HUES64 (cell line): Measurements from ENCODE around the gene SLC1A4.
"Not testable (repeated sequence)": the region's sequence is repeated elsewhere in the genome, so short reads cannot be mapped to it uniquely, and the experiment has no call there.

Experiments used
- H3K27ac ChIP-seq: 2 replicates; pipeline ENCODE4 v1.7.0; 2013; ENCODE audit warnings: low read depth, low read length, inconsistent platforms
- H3K27me3 ChIP-seq: 2 replicates; pipeline ENCODE4 v1.6.1; 2013; ENCODE audit warnings: mild to moderate bottlenecking, low read length; ENCODE audit not compliant: insufficient read depth
- H3K36me3 ChIP-seq: 2 replicates; pipeline ENCODE4 v1.6.1; 2013; ENCODE audit warnings: mild to moderate bottlenecking, low read length; ENCODE audit not compliant: insufficient read depth
- H3K4me1 ChIP-seq: 2 replicates; pipeline ENCODE4 v1.6.1; 2013; ENCODE audit warnings: mild to moderate bottlenecking, low read length, moderate library complexity; ENCODE audit not compliant: insufficient read depth
- H3K4me3 ChIP-seq: 2 replicates; pipeline ENCODE4 v1.5.1; 2013; ENCODE audit warnings: mild to moderate bottlenecking, low read length, moderate library complexity
- H3K9ac ChIP-seq: 2 replicates; pipeline ENCODE4 v1.6.1; 2013; ENCODE audit warnings: mild to moderate bottlenecking, low read depth, low read length
- H3K9me3 ChIP-seq: 2 replicates; pipeline ENCODE4 v1.6.1; 2013; ENCODE audit warnings: low read depth, low read length; ENCODE audit not compliant: insufficient read depth
- WGBS: fragments of 150-250, 120-280 bp; methylation state at CpG from one replicate; pipeline ENCODE4 v1.1.7; 2013; ENCODE audit warnings: missing lambda C conversion rate; 5-methylcytosine and 5-hydroxymethylcytosine counted together

SLC1A4 gene

DNA sequence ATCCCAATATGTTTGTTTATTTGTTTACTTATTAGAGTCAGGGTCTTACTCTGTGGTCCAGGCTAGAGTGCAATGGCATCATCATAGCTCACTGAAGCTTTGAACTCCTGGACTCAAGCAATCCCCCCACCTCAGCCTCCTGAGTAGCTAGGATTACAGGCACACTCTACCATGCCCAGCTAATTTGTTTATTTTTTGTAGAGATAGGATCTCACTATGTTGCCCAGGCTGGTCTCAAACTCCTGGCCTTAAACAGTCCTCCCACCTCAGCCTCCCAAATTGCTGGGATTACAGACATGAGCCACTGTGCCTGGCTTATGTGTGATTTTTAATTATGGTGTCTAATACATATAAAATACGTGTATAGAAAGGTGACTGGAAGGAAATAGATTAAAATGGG, 31.1 kb downstream of the SLC1A4 start:
- H3K4me1 ChIP-seq, H3K36me3 ChIP-seq, H3K9ac ChIP-seq, H3K4me3 ChIP-seq, H3K9me3 ChIP-seq, H3K27ac ChIP-seq, H3K27me3 ChIP-seq: not testable (repeated sequence)
- 100% methylated on average over 1 of the region's 1 CpG for WGBS

DNA sequence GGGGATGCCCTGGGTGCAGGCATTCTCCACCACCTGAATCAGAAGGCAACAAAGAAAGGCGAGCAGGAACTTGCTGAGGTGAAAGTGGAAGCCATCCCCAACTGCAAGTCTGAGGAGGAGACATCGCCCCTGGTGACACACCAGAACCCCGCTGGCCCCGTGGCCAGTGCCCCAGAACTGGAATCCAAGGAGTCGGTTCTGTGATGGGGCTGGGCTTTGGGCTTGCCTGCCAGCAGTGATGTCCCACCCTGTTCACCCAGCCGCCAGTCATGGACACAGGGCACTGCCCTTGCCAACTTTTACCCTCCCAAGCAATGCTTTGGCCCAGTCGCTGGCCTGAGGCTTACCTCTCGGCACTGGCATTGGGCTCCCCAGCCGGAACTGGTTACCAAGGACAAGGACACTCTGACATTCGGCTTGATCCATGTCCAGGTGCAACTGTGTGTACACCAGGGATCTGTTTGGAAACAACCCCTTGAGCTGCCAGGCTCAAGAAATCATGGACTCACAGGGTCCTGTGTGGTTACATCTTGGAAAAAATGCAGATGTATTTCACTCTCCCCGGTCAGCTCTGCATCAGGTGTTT, 31.8 kb downstream of the SLC1A4 start:
- H3K4me3 ChIP-seq: no peak overlapping the region
- no peak overlapping the region for H3K9ac ChIP-seq
- H3K36me3 ChIP-seq: no peaks in the 10 kb centered on the region; the same call in 1 of the 2 replicates
- H3K27ac ChIP-seq: no peak overlapping the region
- H3K27me3 ChIP-seq: no peaks in the 10 kb centered on the region
- no peaks in the 10 kb centered on the region for H3K4me1 ChIP-seq
- 91% methylated on average over 11 of the region's 11 CpGs for WGBS
- no peaks in the 10 kb centered on the region for H3K9me3 ChIP-seq

DNA sequence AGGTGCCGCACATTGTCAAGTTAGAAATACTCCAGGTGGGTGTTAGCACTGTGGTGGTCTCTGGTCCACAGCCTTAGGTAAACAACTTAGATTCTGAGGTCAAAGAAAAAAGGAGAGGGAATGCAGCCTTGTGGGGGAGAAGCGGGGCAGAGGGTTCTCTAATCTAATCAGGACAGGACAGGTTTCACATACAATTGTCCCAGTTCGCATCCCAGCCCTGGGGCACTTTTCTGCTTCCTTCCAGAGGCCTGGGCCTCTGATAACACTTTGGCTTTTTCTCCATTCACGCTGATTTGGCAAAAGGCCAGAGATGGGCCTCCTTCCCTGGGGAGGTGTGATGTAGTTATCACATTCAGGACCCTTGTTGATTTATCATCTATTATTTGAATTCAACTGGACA, 32.5 kb downstream of the SLC1A4 start:
- no peaks in the 10 kb centered on the region for H3K27me3 ChIP-seq
- WGBS: 87% methylated on average over 4 of the region's 4 CpGs
- no peaks in the 10 kb centered on the region for H3K9me3 ChIP-seq
- H3K36me3 ChIP-seq: no peaks in the 10 kb centered on the region; the same call in 1 of the 2 replicates
- H3K4me3 ChIP-seq: no peak overlapping the region
- H3K4me1 ChIP-seq: no peaks in the 10 kb centered on the region
- H3K27ac ChIP-seq: no peak overlapping the region
- no peak overlapping the region for H3K9ac ChIP-seq

DNA sequence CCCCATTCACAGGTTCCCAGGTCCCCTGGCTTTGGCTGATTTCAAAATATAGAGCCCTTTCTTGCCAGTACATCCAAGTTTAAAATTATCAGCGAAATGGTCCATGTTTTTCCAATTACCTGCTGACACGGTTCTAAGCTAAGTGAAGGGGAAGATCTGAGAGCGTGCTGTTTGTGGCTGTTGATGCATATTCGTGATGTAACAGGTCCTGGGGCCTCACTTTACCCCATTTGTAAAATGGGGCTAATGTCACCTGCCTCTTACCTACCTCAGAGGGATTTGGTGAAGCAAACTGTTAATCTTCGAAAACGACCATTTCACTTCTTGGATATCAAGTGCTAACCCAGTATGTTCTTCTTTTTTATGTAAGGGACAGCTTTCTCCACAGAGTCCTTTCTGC, 33.0 kb downstream of the SLC1A4 start:
- no peak overlapping the region for H3K27ac ChIP-seq
- 94% methylated on average over 6 of the region's 6 CpGs for WGBS
- H3K9ac ChIP-seq: no peak overlapping the region
- H3K4me3 ChIP-seq: no peak overlapping the region
- no peaks in the 10 kb centered on the region for H3K27me3 ChIP-seq
- H3K4me1 ChIP-seq: no peaks in the 10 kb centered on the region
- H3K9me3 ChIP-seq: no peaks in the 10 kb centered on the region
- H3K36me3 ChIP-seq: no peaks in the 10 kb centered on the region; the same call in 1 of the 2 replicates

DNA sequence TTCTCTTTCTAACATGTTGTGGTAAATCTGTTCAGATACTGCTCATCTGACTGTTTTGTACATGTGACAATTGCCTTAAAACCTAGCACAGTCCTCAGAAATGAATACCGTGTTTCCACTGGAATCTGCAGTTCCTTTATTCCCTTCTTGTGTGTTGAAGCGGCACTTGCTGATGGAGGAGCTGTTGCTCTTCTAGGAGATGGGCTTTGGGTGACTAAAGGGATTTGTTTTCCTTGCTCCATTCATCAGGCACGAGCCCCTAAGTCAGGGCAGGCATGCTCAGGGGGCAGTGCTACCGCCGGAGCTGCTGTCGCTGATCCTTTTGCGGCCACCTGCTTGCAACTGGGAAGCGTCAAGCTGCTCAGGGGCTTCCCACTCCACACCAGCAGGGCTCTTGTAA, 34.5 kb downstream of the SLC1A4 start:
- 88% methylated on average over 8 of the region's 8 CpGs for WGBS
- no peaks in the 10 kb centered on the region for H3K27me3 ChIP-seq
- H3K27ac ChIP-seq: no peak overlapping the region
- no peak overlapping the region for H3K9ac ChIP-seq
- H3K9me3 ChIP-seq: no peaks in the 10 kb centered on the region
- H3K4me3 ChIP-seq: no peak overlapping the region
- H3K4me1 ChIP-seq: no peaks in the 10 kb centered on the region
- H3K36me3 ChIP-seq: no peaks in the 10 kb centered on the region; the same call in 1 of the 2 replicates

DNA sequence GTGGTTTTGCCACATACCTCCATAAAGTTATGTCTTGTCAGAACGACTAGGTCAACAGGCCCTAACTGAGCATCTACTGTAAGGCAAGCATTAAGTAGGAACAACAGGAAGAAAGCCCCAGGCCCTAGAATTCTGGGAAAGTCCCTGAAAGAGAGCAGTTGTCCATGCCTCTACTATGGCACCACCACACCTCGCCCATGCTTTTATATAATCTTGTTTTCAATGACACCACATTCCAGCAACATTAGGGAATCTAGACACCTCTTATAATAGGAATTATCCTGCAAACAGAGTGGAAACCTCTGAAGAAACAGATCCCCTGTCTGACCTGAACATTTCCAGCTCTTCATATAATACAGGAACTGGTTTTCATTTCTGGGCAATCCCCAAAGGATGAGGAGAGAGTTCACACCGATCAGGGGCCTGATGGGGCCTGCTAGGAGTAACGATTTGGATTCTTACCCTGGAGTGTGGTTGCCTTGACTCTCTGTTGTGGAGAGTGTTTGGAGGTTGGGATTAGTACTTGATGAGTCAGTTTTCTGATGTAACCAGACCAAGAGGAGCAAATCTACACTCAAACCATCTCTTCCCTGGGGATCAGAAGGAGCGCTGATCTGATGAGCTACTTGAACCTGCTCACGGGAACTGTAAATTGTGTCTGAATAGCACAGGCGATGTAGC, 35.1 kb downstream of the SLC1A4 start:
- no peaks in the 10 kb centered on the region; the same call in 1 of the 2 replicates for H3K36me3 ChIP-seq
- WGBS: 89% methylated on average over 7 of the region's 7 CpGs
- H3K4me3 ChIP-seq: no peak overlapping the region
- no peaks in the 10 kb centered on the region for H3K9me3 ChIP-seq
- no peak overlapping the region for H3K9ac ChIP-seq
- H3K27me3 ChIP-seq: no peaks in the 10 kb centered on the region
- H3K4me1 ChIP-seq: no peaks in the 10 kb centered on the region
- no peak overlapping the region for H3K27ac ChIP-seq

DNA sequence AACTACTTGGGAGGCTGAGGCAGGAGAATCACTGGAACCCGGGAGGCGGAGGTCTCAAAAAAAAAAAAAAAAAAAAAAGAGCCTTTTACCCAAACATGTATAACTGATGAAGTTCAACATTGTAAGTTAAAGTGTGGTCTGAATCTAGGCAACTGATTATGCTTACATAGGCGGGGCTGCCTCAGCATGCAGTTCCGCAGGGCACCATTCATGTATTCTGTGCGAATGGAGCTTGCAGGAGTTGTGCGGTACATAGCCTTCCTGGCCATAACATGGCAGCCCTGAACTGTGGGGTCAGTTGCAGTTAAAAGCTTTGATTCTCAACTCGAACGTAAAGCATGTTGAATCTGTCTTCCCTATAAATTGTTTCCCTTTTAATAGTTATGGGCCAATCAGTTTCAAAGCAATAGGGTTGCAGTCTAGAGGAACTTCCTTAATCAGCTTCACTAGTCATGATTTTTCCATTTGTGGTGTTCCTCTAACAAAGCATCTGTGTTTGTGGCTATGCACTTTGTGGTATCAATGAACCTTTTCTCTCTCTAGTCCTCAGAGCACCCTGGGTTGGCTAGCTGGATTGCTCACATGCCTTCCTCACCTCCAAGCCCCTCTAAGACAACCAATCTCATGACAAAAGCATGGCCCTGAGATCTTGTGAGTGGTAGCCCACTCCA, 36.4 kb downstream of the SLC1A4 start:
- H3K27me3 ChIP-seq: no peaks in the 10 kb centered on the region
- H3K9me3 ChIP-seq: no peaks in the 10 kb centered on the region
- H3K9ac ChIP-seq: no peak overlapping the region
- WGBS: 94% methylated on average over 6 of the region's 8 CpGs
- H3K4me3 ChIP-seq: no peak overlapping the region
- H3K4me1 ChIP-seq: peaks cover 2% of the 10 kb centered on the region; the same call in 1 of the 2 replicates
- H3K27ac ChIP-seq: no peak overlapping the region
- H3K36me3 ChIP-seq: no peaks in the 10 kb centered on the region; the same call in 1 of the 2 replicates

DNA sequence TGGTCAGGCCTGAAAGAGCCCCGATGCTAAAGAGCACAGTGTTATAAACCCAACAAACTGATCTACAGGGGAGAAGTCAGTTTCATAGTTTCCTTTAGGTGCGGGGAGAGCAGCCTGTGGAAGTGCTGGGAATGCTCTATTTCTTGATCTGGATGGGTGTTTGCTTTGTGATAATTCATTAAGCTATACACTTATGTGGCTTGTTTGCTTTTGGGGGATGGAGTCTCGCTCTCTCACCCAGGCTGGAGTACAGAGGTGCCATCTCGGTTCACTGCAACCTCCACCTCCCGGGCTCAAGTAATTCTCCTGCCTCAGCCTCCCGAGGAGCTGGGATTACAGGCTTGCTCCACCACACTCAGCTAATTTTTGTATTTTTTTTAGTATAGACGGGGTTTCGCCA, 37.0 kb downstream of the SLC1A4 start:
- Histone ChIP-seq H3K27ac (no peak overlapping the region), H3K9me3 (no peaks in the 10 kb centered on the region), H3K4me1 (peaks cover 7% of the 10 kb centered on the region), H3K27me3 (no peaks in the 10 kb centered on the region), H3K36me3 (no peaks in the 10 kb centered on the region; the same call in 1 of the 2 replicates), H3K4me3 (no peak overlapping the region), H3K9ac (no peak overlapping the region)
- 96% methylated on average over 8 of the region's 8 CpGs for WGBS

DNA sequence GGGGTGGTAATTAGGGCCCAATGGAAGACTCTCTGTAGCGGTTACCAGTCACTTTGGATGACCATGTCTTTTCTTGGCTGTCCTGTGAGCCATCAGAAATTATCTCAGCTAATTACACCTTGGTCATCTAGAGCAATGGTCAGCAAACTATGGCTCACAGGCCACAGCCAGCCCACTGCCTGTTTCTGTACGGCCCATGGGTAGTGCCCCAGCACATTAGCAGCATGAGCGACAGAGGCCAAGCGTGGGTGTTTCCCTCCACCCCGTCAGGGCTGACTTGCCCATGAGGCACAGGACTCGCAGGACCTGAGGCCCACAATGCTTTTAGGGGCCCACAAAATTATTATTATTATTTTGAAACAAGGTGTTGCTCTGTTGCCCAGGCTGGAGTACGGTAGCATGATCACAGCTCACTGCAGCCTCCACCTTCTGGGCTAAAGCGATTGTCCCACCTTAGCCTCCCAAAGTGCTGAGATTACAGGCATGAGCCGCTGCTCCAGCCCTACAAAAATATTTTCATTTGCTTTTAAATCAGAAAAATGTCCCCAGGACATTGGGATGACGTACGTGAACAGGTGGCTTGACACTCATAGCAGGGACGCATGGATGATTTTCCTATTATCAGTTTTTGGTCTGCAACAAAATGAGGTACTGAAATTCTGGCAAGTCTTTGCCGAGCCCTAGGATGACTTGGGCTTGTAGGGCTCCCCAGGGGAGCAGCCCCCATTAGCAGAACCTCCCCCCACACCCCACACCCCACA, 37.7 kb downstream of the SLC1A4 start:
- Histone ChIP-seq H3K4me3 (no peak overlapping the region), H3K27ac (no peak overlapping the region), H3K36me3 (no peaks in the 10 kb centered on the region; the same call in 1 of the 2 replicates), H3K9me3 (no peaks in the 10 kb centered on the region), H3K4me1 (peaks cover 10% of the 10 kb centered on the region), H3K9ac (no peak overlapping the region), H3K27me3 (no peaks in the 10 kb centered on the region)
- WGBS: 94% methylated on average over 13 of the region's 13 CpGs

DNA sequence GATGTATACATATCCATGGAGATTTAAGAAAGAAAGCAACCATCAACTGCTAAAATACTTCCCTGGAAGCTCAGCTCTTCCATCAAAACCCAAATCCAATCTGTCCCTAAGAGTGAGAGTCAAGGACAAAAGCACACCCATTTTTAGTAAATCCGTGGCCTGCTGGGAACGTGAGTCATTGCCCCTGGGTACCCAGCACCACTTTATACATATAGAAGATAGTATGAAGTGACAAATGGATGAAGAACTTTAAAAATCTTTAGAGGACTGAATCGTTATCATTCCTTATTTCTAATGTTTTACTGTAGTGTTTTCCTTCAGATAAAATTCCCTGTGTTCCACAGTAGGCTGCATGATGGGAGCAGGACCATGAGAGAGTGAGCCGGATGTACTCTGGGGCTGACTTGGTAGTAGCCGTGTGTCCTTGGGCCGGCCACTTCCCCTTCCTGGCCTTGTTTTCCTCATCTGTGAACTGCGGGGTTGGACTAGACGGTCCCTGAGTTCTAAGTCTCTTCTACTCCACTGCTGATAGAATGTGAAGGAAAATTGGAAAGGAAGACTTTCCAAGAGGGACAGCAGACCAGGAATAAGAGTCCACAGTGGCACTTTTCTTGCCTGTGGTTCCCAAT, 38.5 kb downstream of the SLC1A4 start:
- H3K4me1 ChIP-seq: peaks cover 17% of the 10 kb centered on the region
- no peak overlapping the region for H3K9ac ChIP-seq

More for the DNA sequence above, 38.5 kb downstream of the SLC1A4 start:
- H3K27ac ChIP-seq: no peak overlapping the region
- no peaks in the 10 kb centered on the region; the same call in 1 of the 2 replicates for H3K36me3 ChIP-seq
- 92% methylated on average over 3 of the region's 8 CpGs for WGBS
- no peak overlapping the region for H3K4me3 ChIP-seq
- H3K27me3 ChIP-seq: no peaks in the 10 kb centered on the region
- no peaks in the 10 kb centered on the region for H3K9me3 ChIP-seq
